Osteocyte (in vitro differentiated cells): ENCODE measurements around the gene GABRB3. TPM values are rescaled to one million over a fixed set of nuclear protein-coding genes. Genes with fewer than 3 reads are reported as not detected.

Source experiments
- DNase-seq: peaks from one replicate; pipeline ENCODE4 v3.0.0; 2021; ENCODE audit warnings: mixed read lengths; ENCODE audit not compliant: unreplicated experiment; ENCODE audit errors: extremely low spot score
- H3K27ac Mint-ChIP-seq: one replicate; pipeline ENCODE4 v1.8.0; 2021; ENCODE audit warnings: mild to moderate bottlenecking, mixed read lengths; ENCODE audit not compliant: unreplicated experiment
- H3K27me3 Mint-ChIP-seq: one replicate; pipeline ENCODE4 v1.8.0; 2021; ENCODE audit warnings: mixed read lengths; ENCODE audit not compliant: unreplicated experiment
- H3K36me3 Mint-ChIP-seq: one replicate; pipeline ENCODE4 v1.8.0; 2021; ENCODE audit warnings: mixed read lengths; ENCODE audit not compliant: unreplicated experiment
- H3K4me1 Mint-ChIP-seq: one replicate; pipeline ENCODE4 v1.8.0; 2021; ENCODE audit warnings: mixed read lengths; ENCODE audit not compliant: unreplicated experiment
- H3K4me3 Mint-ChIP-seq: one replicate; pipeline ENCODE4 v1.8.0; 2021; ENCODE audit warnings: mild to moderate bottlenecking, moderate library complexity, mixed read lengths; ENCODE audit not compliant: unreplicated experiment
- H3K9me3 Mint-ChIP-seq: one replicate; pipeline ENCODE4 v1.8.0; 2021; ENCODE audit warnings: mixed read lengths; ENCODE audit not compliant: unreplicated experiment
- total RNA-seq: library from RNA; stranded (reverse); gene quantifications from 2 replicates; pipeline ENCODE4 v1.2.1, GENCODE V29; 2021
- TF ChIP-seq, protein P1 (sequence below): fragments of 200-600 bp; sonication (generic); IDR thresholded peaks from 2 replicates; pipeline ENCODE4 v1.5.0; 2021; ENCODE audit warnings: antibody characterized with exemption, mild to moderate bottlenecking, moderate library complexity

Gene GABRB3
- total RNA-seq, 1 donor from 2014 or later, result 7.4 TPM

DNA sequence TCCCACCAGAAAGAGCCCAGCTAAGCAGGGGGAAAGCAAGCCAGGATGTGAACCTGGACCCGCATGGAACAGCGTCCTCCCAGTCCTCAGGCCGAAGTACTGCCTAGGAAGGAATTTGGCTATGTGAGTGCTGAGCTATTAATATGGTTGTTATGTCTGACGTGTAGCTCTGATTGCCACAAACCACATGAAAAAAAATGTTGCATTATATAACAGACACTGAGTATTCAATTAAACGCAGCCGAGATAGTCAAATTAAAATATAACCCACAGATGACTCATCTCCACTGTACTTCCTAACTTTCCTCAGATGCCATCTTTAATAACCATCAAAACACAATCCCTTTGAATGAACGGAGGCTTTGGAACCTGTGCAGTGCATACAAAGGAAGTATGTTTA, 111.1 kb downstream of the GABRB3 start:
- TF ChIP-seq, protein P1, sequence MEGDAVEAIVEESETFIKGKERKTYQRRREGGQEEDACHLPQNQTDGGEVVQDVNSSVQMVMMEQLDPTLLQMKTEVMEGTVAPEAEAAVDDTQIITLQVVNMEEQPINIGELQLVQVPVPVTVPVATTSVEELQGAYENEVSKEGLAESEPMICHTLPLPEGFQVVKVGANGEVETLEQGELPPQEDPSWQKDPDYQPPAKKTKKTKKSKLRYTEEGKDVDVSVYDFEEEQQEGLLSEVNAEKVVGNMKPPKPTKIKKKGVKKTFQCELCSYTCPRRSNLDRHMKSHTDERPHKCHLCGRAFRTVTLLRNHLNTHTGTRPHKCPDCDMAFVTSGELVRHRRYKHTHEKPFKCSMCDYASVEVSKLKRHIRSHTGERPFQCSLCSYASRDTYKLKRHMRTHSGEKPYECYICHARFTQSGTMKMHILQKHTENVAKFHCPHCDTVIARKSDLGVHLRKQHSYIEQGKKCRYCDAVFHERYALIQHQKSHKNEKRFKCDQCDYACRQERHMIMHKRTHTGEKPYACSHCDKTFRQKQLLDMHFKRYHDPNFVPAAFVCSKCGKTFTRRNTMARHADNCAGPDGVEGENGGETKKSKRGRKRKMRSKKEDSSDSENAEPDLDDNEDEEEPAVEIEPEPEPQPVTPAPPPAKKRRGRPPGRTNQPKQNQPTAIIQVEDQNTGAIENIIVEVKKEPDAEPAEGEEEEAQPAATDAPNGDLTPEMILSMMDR, result no peak
- H3K4me3 Mint-ChIP-seq, result no peak overlapping the region
- no peaks in the 10 kb centered on the region for H3K36me3 Mint-ChIP-seq
- no peaks in the 10 kb centered on the region for H3K27me3 Mint-ChIP-seq
- no peaks in the 10 kb centered on the region for H3K9me3 Mint-ChIP-seq
- no peaks in the 10 kb centered on the region for H3K4me1 Mint-ChIP-seq
- DNase-seq, result no peak
- H3K27ac Mint-ChIP-seq, result no peak overlapping the region

- H3K27me3 Mint-ChIP-seq, result no peaks in the 10 kb centered on the region
- TF ChIP-seq, protein P1, result no peak
- no peak overlapping the region for H3K27ac Mint-ChIP-seq
Measured at GRCh38 chr15:26661107-26661506, 111.8 kb downstream of the GABRB3 start.

DNA sequence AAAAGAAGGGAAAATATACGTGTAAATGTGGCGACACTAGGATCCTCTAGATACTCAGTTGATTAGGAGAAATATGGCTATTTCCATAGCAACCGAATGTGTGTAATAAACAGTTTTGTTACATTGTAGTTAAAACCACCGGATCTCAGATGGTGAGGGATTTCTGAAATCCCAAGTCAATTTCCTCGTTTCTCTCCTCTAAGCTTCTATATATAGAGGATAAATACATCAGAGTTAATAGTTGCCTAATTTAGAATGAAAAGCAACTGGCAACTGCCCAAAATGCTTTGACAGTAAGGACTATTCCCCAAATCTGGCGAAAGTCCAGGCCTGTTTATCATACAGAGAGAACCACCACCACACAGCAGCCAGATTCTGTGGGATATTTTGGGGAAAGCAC, 112.6 kb downstream of the GABRB3 start:
- Mint-ChIP-seq H3K4me1 (no peaks in the 10 kb centered on the region), H3K9me3 (peaks cover 3% of the 10 kb centered on the region), H3K4me3 (no peak overlapping the region), H3K36me3 (no peaks in the 10 kb centered on the region), H3K27ac (no peak overlapping the region), H3K27me3 (no peaks in the 10 kb centered on the region)
- TF ChIP-seq, protein P1, result no peak
- DNase-seq, result no peak

More at GRCh38 chr15:26661107-26661506, 111.8 kb downstream of the GABRB3 start:
- H3K4me1 Mint-ChIP-seq, result no peaks in the 10 kb centered on the region
- H3K9me3 Mint-ChIP-seq, result no peaks in the 10 kb centered on the region
- DNase-seq, result no peak
- no peaks in the 10 kb centered on the region for H3K36me3 Mint-ChIP-seq
- H3K4me3 Mint-ChIP-seq, result no peak overlapping the region

DNA sequence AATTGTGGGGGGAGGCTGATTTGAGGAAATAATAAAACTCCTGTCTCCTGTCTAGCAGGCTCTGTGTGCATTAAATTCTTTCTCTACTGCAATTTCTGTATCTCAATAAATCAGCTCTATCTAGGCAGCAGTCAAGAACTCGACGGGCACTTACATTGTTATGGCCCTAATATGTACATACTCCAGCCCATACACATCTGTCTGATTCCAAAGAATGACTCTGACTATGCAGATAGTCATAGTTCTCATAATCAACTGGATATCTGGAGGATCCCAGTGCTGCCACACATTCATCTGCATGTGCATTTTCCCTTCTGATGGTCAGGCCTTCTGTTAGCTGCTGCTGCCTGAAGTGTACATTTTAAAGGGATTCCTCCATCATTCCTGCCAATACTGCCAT, 114.6 kb downstream of the GABRB3 start:
- Mint-ChIP-seq H3K9me3 (peaks cover 7% of the 10 kb centered on the region), H3K4me1 (no peaks in the 10 kb centered on the region), H3K27ac (no peak overlapping the region), H3K36me3 (no peaks in the 10 kb centered on the region), H3K4me3 (no peak overlapping the region), H3K27me3 (no peaks in the 10 kb centered on the region)
- TF ChIP-seq, protein P1, result no peak
- DNase-seq, result no peak

DNA sequence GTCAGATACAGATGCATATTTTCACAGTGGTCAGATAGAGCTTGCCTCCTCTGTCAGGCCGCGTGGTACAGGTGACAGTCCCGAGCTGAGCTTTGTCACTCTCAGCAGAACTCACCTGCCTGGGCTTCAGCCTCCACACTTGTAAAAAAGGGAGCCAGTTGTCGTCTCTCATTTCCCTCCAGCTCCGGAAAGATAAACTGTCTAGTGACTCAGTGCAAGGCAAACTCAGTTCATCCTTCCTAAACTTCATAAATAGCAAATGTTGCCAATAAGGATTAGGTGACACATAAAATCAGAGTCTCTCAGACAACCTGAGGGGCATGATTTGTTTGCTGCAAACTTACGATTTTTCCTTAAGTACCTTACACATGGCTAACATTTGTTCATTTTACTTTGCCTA, 116.8 kb downstream of the GABRB3 start:
- H3K4me3 Mint-ChIP-seq, result no peak overlapping the region
- no peaks in the 10 kb centered on the region for H3K36me3 Mint-ChIP-seq
- no peaks in the 10 kb centered on the region for H3K4me1 Mint-ChIP-seq
- DNase-seq, result no peak
- H3K9me3 Mint-ChIP-seq, result peaks cover 13% of the 10 kb centered on the region
- TF ChIP-seq, protein P1, result no peak
- no peak overlapping the region for H3K27ac Mint-ChIP-seq
- no peaks in the 10 kb centered on the region for H3K27me3 Mint-ChIP-seq
